Trophoblast cell (in vitro differentiated cells and primary cell): ENCODE results near the gene VPS13C.
A peak's percentile ranks its signal among the peaks of the same experiment; 100 is the strongest.

Experiments used
- DNase-seq, 2 donors: peaks; one replicate each; pipeline ENCODE4 v3.0.0-alpha.2; 2016
- H2AFZ ChIP-seq: 2 replicates; pipeline ENCODE4 v1.6.1; 2013; ENCODE audit warnings: low read length, moderate library complexity, mild to moderate bottlenecking; ENCODE audit not compliant: insufficient read depth, poor library complexity
- H2AK5ac ChIP-seq: 2 replicates; pipeline ENCODE4 v1.6.1; 2013; ENCODE audit warnings: mild to moderate bottlenecking, low read length
- H2BK120ac ChIP-seq: 2 replicates; pipeline ENCODE4 v1.6.1; 2013; ENCODE audit warnings: low read length, mild to moderate bottlenecking, moderate library complexity; ENCODE audit not compliant: insufficient read depth, poor library complexity
- H2BK12ac ChIP-seq: 2 replicates; pipeline ENCODE4 v1.6.1; 2013; ENCODE audit warnings: mild to moderate bottlenecking, low read length, moderate library complexity
- H2BK5ac ChIP-seq: 2 replicates; pipeline ENCODE4 v1.6.1; 2013; ENCODE audit warnings: low read length, low read depth, moderate library complexity, mild to moderate bottlenecking; ENCODE audit not compliant: poor library complexity
- H3K14ac ChIP-seq: 2 replicates; pipeline ENCODE4 v1.6.1; 2013; ENCODE audit warnings: mild to moderate bottlenecking, low read length
- H3K18ac ChIP-seq: 2 replicates; pipeline ENCODE4 v1.6.1; 2013; ENCODE audit warnings: mild to moderate bottlenecking, low read length
- H3K23ac ChIP-seq: 2 replicates; pipeline ENCODE4 v1.6.1; 2013; ENCODE audit warnings: low read length
- H3K27ac ChIP-seq: 2 replicates; pipeline ENCODE4 v1.5.1; 2013; ENCODE audit warnings: low read depth, mild to moderate bottlenecking, inconsistent platforms, low read length, moderate library complexity
- H3K27me3 ChIP-seq: 2 replicates; pipeline ENCODE4 v1.6.1; 2013; ENCODE audit warnings: inconsistent platforms, mild to moderate bottlenecking, low read length, moderate library complexity; ENCODE audit not compliant: insufficient read depth
- H3K36me3 ChIP-seq, 2 experiments: 1 replicate in 1 of 2; 2 replicates in 1 of 2; pipeline ENCODE4 v1.6.1; 2013; ENCODE audit warnings: low read length in 2 of 2, mild to moderate bottlenecking in 2 of 2, moderate library complexity in 1 of 2; ENCODE audit not compliant: insufficient read depth in 2 of 2, control insufficient read depth in 1 of 2
- H3K4ac ChIP-seq: 2 replicates; pipeline ENCODE4 v1.6.1; 2013; ENCODE audit warnings: low read depth, mild to moderate bottlenecking, low read length, moderate library complexity
- H3K4me1 ChIP-seq, 2 experiments: 1 replicate in 1 of 2; 2 replicates in 1 of 2; pipeline ENCODE4 v1.6.1; 2013; ENCODE audit warnings: low read length in 2 of 2, mild to moderate bottlenecking in 2 of 2, moderate library complexity in 1 of 2; ENCODE audit not compliant: insufficient read depth in 2 of 2, control insufficient read depth in 1 of 2
- H3K4me2 ChIP-seq: 2 replicates; pipeline ENCODE4 v1.6.1; 2013; ENCODE audit warnings: inconsistent platforms, mild to moderate bottlenecking, low read length, moderate library complexity
- H3K4me3 ChIP-seq: 2 replicates; pipeline ENCODE4 v1.5.1; 2013; ENCODE audit warnings: mild to moderate bottlenecking, low read depth, low read length, inconsistent platforms
- H3K79me1 ChIP-seq: one replicate; pipeline ENCODE4 v1.6.1; 2013; ENCODE audit warnings: low read length
- H3K79me2 ChIP-seq: 2 replicates; pipeline ENCODE4 v1.6.1; 2013; ENCODE audit warnings: low read length, mild to moderate bottlenecking; ENCODE audit not compliant: control insufficient read depth, insufficient read depth, poor library complexity
- H3K9ac ChIP-seq: 2 replicates; pipeline ENCODE4 v1.6.1; 2013; ENCODE audit warnings: mild to moderate bottlenecking, low read length
- H3K9me3 ChIP-seq: 2 replicates; pipeline ENCODE4 v1.6.1; 2013; ENCODE audit warnings: low read depth, mild to moderate bottlenecking, control low read depth, inconsistent platforms, low read length; ENCODE audit not compliant: insufficient read depth
- H4K12ac ChIP-seq: 2 replicates; pipeline ENCODE4 v1.6.1; 2013; ENCODE audit warnings: low read depth, mild to moderate bottlenecking, low read length, moderate library complexity
- H4K8ac ChIP-seq: 2 replicates; pipeline ENCODE4 v1.6.1; 2013; ENCODE audit warnings: low read depth, mild to moderate bottlenecking, low read length, moderate library complexity
- H4K91ac ChIP-seq: one replicate; pipeline ENCODE4 v1.6.1; 2013; ENCODE audit warnings: low read depth, mild to moderate bottlenecking, low read length, moderate library complexity
- WGBS: extraction: QIAGEN DNeasy Blood & Tissue Kit; methylation state at CpG from one replicate; pipeline ENCODE4 v1.1.7; 2013; ENCODE audit warnings: missing lambda C conversion rate; ENCODE audit not compliant: insufficient read length, insufficient coverage; ENCODE audit errors: extremely low coverage; 5-methylcytosine and 5-hydroxymethylcytosine counted together

The VPS13C gene

GRCh38 chr15:62057341-62057980 is 2.8 kb downstream of the VPS13C start:
- Histone ChIP-seq H2AFZ (no peak overlapping the region), H2BK120ac (no peak overlapping the region), H3K27me3 (no peaks in the 10 kb centered on the region), H2AK5ac (no peak overlapping the region), H3K79me1 (peaks cover 3% of the 10 kb centered on the region), H3K4me1 (peaks cover 2 to 4% of the 10 kb centered on the region in 2 experiments), H3K9ac (no peak overlapping the region), H3K4me3 (no peak overlapping the region), H3K4ac (no peak overlapping the region), H3K36me3 (no peaks in the 10 kb centered on the region), H2BK5ac (no peak overlapping the region), H3K23ac (no peak overlapping the region), H4K91ac (no peak overlapping the region), H3K18ac (no peak overlapping the region), H4K12ac (no peak overlapping the region), H2BK12ac (no peak overlapping the region), H3K14ac (no peak overlapping the region), H3K9me3 (no peaks in the 10 kb centered on the region), H3K4me2 (no peak overlapping the region), H4K8ac (no peak overlapping the region), H3K27ac (no peak overlapping the region), H3K79me2 (peaks cover 4% of the 10 kb centered on the region)
- no CpG with 5 or more reads among the region's 4 CpGs for WGBS
- DNase-seq: no peak

- Histone ChIP-seq H4K91ac (no peak overlapping the region), H3K79me1 (peaks cover 1% of the 10 kb centered on the region), H3K18ac (no peak overlapping the region), H3K79me2 (peaks cover 2% of the 10 kb centered on the region), H3K27me3 (no peaks in the 10 kb centered on the region), H2BK120ac (no peak overlapping the region), H3K9ac (no peak overlapping the region), H3K36me3 (no peaks in the 10 kb centered on the region), H3K4ac (no peak overlapping the region), H2AK5ac (no peak overlapping the region), H3K23ac (no peak overlapping the region), H2BK12ac (no peak overlapping the region), H2AFZ (no peak overlapping the region), H2BK5ac (no peak overlapping the region), H3K9me3 (no peaks in the 10 kb centered on the region), H3K4me1 (peaks cover 0 to 2% of the 10 kb centered on the region in 2 experiments), H4K8ac (no peak overlapping the region), H4K12ac (no peak overlapping the region), H3K4me3 (no peak overlapping the region), H3K14ac (no peak overlapping the region), H3K4me2 (no peak overlapping the region), H3K27ac (no peak overlapping the region)
- no CpG with 5 or more reads among the region's 5 CpGs for WGBS
- peak; percentile 4 to 48 for DNase-seq
Observed at GRCh38 chr15:62054979-62055378, 5.3 kb downstream of the VPS13C start.

DNA sequence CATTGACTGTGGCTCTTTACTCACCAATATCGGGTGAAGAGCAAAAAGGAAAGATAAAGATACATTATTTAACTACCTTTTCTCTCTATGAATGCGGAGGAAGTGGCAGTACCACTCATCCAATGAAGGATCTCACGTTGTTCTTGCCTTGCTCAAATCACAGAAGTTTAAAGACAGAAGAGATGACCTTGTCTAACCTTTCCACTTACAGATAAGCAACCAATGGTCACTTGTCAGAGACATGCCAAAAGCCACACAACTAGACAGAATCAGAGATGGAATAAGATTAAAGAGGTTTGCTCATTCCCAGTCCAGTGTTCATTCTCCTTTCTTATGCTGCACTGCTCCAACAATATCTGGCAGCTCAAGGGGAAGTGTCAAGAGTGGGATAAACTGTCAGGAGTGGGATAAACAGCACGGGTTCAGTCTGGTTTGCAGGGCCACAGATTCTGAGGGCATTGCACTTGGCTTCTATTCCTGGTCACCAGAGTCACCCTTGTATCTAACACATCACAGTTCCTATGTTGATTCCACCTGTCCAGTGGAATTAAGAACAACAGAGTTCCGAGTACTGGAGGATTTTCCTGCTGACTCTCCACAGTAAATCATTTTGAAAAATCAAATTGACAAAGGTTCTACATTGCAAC is 6.7 kb downstream of the VPS13C start:
- H3K23ac ChIP-seq: peak overlapping the region; percentile 64
- no peak overlapping the region for H2BK5ac ChIP-seq
- no peak overlapping the region for H4K12ac ChIP-seq
- H3K36me3 ChIP-seq: no peaks in the 10 kb centered on the region
- H3K4me2 ChIP-seq: no peak overlapping the region
- no peak overlapping the region for H3K18ac ChIP-seq
- no peak overlapping the region for H3K4ac ChIP-seq
- no CpG with 5 or more reads among the region's 5 CpGs for WGBS
- H3K27me3 ChIP-seq: no peaks in the 10 kb centered on the region
- H3K79me2 ChIP-seq: no peaks in the 10 kb centered on the region
- H2AFZ ChIP-seq: no peak overlapping the region
- H3K14ac ChIP-seq: no peak overlapping the region
- H4K8ac ChIP-seq: no peak overlapping the region
- H2BK12ac ChIP-seq: no peak overlapping the region
- H2BK120ac ChIP-seq: no peak overlapping the region
- no peak overlapping the region for H2AK5ac ChIP-seq
- H3K4me1 ChIP-seq: peaks cover 0 to 2% of the 10 kb centered on the region in 2 experiments
- H3K9me3 ChIP-seq: no peaks in the 10 kb centered on the region
- H3K9ac ChIP-seq: no peak overlapping the region
- no peak overlapping the region for H3K27ac ChIP-seq
- no peak for DNase-seq
- no peak overlapping the region for H3K4me3 ChIP-seq
- H3K79me1 ChIP-seq: no peaks in the 10 kb centered on the region
- H4K91ac ChIP-seq: no peak overlapping the region

GRCh38 chr15:62052713-62053112 is 7.5 kb downstream of the VPS13C start:
- no peaks in the 10 kb centered on the region for H3K79me1 ChIP-seq
- no peaks in the 10 kb centered on the region for H3K36me3 ChIP-seq
- H3K4me1 ChIP-seq: peaks cover 0 to 2% of the 10 kb centered on the region in 2 experiments
- no peaks in the 10 kb centered on the region for H3K9me3 ChIP-seq
- H3K9ac ChIP-seq: no peak overlapping the region
- no peak overlapping the region for H3K18ac ChIP-seq
- H4K8ac ChIP-seq: no peak overlapping the region
- H3K4me3 ChIP-seq: no peak overlapping the region
- no peak overlapping the region for H4K91ac ChIP-seq
- no peak overlapping the region for H3K4ac ChIP-seq
- H3K27me3 ChIP-seq: no peaks in the 10 kb centered on the region
- H4K12ac ChIP-seq: no peak overlapping the region
- no peak overlapping the region for H2BK12ac ChIP-seq
- no peak overlapping the region for H3K23ac ChIP-seq
- no peaks in the 10 kb centered on the region for H3K79me2 ChIP-seq
- no peak overlapping the region for H3K14ac ChIP-seq
- H3K27ac ChIP-seq: no peak overlapping the region
- no CpG with 5 or more reads among the region's 1 CpG for WGBS
- no peak overlapping the region for H3K4me2 ChIP-seq
- no peak overlapping the region for H2BK120ac ChIP-seq
- no peak overlapping the region for H2BK5ac ChIP-seq
- DNase-seq: no peak
- H2AFZ ChIP-seq: no peak overlapping the region
- H2AK5ac ChIP-seq: no peak overlapping the region
